HG03558 (cell line): ENCODE data around the gene ASXL2.
"Not testable (repeated sequence)": the region's sequence is repeated elsewhere in the genome, so short reads cannot be mapped to it uniquely, and the experiment has no call there.

Experiments
- ATAC-seq: cut with Tn5 transposase; IDR thresholded peaks from one replicate; pipeline ENCODE4 v1.9.1; 2021; ENCODE audit warnings: moderate number of reproducible peaks; ENCODE audit not compliant: unreplicated experiment; ENCODE audit errors: extremely low read depth

Gene ASXL2

DNA sequence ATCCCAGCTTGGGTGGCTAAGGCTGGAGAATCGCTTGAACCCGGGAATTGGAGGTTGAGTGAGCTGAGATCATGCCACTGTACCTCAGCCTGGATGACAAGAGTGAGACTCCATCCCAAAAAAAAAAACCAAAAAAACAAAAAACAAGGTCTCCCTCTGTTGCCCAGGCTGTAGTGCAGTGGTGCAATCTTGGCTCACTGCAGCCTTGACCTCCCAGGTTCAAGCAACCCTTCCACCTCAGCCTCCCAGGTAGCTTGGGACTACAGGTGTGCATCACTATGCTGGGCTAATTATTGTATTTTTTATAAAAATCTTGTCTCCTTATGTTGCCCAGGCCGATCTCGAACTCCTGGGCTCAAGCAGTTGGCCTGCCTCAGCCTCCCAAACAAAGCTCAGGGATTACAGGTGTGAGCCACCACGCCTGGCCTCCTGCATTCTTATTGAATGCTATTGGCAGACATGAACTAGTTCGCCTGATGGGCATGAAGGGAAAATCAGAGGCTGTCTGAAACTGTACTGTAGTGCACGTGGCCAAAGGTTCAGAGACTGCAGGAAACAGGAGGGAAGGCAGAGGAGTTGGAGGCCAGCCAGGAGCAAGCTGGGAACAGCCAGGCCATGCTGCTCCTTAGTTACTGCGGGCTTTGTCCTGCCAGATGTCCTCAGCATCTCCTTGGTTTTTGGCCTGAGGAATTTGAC, 16.0 kb upstream of the ASXL2 start:
- no peak for ATAC-seq

DNA sequence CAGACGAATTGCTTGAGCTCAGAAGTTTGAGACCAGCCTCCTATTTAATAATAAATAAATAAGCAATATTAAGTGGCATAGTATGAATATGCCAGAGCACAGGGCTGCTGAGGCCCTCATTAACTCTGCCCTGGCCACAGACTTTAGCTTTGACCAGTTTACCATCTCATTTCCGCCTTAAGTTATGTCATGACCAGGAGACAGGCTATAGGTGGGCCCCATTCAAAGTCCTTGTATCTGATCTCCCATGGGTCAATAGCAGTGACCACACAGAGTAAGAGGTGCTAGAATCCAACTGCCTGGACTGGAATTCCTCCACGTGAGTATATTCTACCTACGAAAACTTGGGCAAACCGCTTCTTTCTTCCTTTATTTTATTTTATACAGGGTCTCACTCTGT, 13.4 kb upstream of the ASXL2 start:
- ATAC-seq, result no peak

DNA sequence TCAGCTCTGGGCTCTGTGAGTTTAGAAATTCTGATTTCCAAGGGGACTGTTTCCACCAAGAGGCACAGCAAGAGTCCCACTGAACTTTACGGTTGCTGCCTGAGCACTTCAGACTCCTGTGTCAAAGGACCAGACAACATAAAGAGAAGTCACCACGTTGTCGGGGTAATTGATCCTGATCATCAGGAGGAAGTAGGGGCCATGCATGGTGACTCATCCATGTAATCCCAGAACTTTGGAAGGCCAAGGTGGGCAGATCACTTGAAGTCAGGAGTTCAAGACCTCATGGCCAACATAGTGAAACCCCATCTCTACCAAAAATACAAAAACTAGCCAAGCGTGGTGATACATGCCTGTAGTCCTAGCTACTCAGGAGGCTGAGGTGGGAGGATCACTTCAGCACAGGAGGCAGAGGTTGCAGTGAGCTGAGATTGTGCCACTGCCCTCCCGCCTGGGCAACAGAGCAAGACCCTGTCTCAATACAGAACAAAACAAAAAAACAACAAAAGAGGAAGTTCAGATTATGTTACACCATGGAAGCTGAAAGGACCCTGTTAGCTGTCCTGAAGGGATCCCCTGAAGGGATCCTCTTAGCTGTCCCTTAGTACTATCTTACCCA, 9.4 kb upstream of the ASXL2 start:
- ATAC-seq, result no peak

DNA sequence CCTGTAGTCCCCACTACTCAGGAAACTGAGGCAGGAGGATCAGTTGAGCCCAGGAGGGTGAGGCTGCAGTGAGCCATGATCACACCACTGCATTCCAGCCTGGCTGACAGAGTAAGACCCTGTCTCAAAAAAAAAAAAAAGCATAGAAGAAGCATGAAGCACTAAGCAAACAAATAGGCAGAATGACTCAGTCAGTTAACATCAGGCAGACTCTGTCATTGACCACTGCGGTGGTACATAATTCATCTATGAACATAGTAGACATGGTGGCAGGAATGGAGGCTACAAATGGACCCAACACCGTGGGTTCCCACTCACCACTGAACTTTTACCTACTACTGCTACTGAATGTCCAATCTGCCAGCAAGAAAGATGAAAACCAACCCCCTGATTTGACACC, 7.6 kb upstream of the ASXL2 start:
- no peak for ATAC-seq

DNA sequence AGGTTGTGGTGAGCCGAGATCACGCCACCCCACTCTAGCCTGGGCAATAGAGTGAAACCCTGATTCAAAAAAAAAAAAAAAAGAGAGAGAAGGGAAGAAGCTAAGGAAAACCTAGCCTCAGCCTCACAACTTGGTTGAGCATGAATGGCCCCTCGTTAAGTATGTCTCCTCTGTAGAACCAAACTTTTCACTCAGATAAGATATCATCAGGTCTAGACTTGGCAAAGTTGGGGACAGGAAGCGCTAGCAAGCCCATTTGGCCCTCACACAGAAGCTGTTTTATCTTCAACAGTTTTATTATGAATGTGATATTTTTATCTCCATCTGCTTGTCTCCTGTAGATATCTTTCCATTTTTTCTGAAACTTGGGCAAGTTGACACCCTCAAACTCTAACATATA, 3.5 kb upstream of the ASXL2 start:
- no peak for ATAC-seq

DNA sequence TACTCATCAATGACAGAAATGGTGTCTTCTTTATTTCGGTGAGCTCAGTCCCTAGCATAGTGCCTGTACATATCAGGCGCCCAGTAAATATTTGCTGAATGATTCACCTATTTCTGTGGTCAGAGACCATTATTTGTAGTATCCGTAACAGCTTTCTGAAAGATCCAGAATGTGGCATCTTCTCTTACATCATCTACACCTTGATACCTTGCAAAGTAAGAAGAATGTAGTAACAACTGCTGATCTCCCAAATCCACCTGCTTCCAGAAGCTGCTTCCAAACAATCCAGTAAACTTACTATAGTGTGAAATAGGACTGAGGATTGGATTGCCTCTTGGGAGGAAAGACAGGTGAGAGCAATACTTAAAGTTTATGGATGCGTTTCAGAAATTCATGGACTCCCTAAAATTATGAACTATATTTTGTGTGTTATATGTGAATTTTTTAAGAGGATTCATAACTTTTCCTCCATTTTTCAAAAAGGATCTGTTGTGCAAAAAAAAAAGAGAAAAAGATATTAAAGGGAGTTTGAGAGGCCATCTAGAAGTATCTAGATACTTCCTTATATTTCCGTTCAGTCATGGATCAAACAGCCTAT, 945 bp upstream of the ASXL2 start:
- ATAC-seq, result no peak

DNA sequence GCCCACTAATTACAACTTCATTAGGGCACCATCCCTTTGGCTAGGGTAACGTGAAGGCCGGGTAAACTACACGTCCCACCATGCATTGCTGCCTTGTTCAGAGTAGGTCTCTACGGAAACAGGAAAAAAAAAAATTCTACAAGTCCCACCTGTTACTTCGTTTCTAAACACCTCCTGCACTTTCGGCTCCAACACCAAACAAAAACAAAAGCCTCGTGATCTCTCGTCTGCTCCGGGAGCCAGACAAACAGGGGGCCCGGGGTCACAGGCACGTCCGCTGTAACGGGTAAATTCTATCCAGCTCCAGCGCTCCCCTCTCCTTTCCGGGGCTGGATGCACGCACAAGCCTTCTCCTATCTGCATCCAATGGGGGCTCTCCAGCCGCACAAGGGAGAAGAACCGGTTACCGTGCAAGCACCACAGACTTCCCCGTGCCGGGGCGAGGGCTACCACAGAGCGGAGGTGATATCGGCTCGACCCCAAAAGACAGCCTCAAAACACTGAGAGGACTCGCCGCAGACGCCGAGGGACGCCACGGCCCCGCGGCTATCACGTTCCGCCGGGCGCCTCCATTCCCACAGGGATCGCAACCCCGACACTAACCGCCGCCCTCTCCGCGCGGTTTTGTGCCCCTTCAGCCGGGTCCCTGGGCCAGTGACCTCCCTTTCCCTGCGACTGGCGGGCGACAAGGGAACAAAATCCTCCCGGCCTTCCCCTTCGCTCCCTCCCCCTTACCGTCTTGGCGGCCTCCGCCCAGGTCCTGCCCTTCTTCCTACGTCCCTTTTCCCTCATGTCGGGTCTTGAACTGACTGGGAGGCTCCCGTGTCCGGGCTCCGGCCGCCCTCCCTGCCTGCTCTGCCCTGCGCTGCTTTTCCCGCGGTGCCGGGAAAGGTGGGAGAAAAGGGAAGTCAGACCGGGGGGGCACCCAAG, 591 bp downstream of the ASXL2 start:
- no peak for ATAC-seq

DNA sequence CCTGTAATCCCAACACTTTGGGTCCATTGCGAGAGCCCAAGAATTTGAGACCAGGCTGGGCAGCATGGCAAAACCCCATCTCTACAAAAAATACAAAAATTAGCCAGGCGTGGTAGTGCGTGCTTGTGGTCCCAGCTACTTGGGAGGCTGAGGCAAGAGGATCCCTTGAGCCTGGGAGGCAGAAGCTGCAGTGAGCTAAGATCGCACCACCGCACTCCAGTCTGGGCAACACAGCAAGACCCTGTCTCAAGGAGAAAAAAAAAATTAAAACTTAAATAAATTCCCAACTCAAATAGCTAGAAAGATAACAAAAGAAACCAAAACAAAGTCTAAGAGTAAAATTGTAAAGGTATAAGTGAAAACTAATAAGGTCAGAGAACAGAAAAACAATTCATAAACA, 6.2 kb downstream of the ASXL2 start:
- ATAC-seq, result no peak

DNA sequence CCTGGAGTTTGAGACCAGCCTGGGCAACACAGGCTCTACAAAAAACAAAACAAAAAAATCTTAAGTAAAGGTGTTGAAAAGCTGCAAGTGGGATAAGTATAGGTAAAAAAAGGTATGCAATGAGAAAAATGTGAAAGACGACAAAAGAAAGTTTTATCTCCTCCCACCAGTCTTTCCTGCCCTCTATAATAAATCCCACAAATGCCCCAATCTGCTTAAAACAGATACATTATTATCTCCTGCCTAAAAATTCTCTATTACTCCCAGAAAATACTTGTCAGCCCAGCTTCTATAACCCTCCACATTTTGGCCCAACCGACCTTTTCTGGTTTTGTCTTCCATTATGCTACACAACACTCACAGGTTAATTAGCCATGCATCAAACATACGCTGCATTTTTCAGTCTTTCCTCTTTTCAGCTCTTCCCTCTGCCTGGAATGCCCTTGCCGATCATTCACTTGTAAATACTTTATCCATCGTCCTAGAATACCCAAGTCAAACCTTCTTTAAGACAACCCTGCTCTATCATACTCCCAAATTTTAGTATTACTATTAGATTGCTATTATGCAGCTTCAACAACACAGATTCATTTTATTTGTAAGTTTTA, 10.8 kb downstream of the ASXL2 start:
- no peak for ATAC-seq

DNA sequence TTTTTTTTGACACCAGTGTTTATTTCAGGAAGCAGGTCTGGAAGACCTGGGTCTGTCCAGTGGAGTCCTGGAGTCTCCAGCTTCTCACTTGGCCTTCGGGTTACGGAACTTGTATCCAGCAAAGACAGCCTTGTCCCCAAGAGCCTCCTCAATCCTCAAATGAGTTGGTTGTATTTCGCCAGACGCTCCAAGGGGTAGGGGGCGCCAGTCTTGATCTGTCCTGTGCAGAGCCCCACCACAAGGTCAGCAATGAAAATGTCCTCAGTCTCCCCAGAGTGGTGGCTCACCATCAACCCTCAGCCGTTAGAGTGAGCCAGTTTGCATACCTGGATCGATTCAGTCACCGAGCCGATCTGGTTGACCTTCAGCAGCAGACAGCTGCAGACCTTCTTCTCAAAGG, 21.9 kb downstream of the ASXL2 start:
- ATAC-seq, result no peak

DNA sequence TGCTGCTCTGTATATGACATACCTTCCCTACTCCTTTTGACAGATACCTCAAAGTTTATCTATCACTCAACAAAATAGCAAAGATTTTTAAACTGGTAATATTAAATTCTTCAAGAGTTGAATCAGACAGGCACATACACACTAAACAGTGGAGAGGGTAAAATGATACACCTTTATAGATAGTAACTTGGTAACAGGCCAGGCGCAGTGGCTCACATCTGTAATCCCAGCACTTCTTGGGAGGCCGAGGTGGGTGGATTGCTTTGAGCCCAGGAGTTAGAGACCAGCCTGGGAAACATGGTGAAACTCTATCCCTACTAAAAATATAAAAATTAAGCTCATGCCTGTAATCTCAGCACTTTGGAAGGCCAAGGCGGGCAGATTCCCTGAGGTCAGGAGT, 23.2 kb downstream of the ASXL2 start:
- no peak for ATAC-seq

DNA sequence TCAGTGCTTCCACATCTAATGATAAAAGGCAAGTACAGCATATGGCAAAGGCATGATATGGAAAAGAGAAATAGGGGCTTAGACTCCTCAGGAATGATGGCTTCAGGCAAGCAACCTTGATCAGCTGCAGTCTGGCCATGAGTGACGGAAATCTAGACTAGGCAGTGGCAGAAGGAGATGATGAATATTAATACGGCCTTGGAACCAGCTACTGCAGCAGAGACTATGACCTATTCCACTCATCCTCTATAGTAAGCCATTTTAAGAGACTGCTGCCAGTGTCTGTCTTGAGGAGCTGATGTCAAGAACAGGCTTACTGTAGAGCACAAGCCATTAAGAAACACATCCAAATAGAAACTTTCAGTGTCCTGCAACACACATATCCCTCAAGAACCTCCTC, 23.7 kb downstream of the ASXL2 start:
- ATAC-seq, result no peak

DNA sequence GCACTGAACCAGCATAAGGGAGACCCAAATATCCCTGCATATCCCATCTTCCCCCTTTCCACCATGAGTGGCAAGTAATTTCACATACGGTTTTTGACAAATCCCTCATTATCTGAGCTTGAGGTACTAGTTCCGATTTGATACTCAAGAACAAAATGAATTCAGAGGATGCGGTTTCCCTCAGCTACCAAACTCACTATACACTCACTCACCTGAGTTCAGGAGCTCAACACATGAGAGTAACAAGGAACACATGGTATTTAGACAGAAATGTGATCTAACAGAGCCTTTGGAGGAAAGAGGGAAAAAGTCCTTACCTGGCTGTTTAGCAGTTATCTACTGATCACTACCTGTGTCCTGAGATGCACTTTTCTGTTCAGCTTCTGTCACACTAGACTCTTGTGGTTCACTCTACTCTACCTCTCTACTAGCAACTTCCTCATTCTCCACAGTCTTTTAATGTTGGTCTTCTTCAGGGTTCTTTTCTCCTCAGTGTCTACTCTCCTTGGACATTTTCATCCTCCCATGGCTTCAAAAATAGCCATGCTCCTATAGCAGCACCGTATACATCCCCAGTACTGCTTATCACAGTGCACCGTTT, 25.1 kb downstream of the ASXL2 start:
- ATAC-seq, result no peak

DNA sequence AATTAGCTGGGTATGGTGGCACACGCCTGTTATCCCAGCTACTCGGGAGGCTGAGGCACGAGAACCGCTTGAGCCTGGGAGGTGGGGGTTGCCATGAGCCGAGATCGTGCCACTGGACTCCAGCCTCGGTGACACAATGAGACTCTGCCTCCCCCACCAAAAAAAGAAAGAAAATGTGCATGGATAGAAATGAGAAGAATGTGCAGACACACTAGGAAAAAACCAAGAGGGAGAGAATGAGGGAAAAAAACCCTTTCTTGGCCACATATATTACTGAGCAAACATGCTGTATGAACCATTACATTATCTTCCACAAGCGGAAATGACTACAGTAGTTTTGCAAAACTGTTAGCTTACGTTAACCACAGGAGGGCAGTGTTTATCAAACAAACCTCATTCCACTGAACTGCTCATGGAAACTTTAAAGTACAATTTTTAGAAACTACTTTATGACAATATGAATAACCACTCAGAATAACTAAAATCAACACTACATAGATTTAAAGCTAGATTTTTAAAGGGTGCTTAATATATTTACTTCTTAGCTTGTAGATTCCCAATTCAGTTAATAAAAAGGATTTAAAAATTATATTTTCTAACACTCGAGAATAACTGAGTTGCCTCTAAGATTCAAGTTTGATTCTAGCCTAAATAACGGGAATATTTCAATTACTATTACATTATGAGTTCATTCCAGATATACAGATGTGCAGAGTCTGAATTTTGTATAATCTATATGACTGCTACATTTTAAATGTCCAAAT, 26.4 kb downstream of the ASXL2 start:
- no peak for ATAC-seq

DNA sequence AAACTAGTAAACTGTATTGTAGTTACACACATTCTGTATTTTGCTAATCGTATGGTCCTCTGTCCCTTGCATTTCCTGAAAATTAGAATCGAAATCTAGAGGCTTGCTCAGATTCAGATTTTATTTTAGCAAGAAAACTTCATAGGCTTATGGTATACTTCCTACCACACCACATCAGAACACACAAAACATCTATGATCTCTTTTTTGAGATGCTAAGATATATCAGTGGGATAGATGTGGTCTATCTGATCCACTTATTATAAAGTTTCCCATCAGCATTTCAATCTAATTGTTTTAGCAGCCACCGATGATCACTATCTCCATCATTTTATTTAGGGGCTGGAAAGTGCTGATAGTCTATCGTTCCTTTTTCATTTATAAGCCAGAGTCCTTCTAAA, 27.9 kb downstream of the ASXL2 start:
- not testable (repeated sequence) for ATAC-seq

DNA sequence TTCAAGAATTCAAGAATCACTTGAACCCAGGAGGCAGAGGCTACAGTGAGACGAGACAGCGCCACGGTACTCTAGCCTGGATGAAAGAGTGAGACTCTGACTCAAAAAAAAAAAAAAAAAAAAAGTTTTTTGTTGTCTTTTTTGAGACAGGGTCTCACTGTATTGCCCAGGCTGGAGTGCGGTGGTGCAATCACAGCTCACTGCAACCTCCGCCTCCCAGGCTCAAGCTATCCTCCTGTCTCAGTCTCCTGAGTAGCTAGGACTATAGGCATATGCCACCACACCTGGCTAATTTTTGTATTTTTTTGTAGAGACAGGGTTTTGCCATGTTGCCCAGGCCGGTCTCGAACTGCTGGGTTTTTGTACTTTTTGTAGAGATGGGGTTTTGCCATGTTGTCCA, 28.9 kb downstream of the ASXL2 start:
- ATAC-seq, result not testable (repeated sequence)

DNA sequence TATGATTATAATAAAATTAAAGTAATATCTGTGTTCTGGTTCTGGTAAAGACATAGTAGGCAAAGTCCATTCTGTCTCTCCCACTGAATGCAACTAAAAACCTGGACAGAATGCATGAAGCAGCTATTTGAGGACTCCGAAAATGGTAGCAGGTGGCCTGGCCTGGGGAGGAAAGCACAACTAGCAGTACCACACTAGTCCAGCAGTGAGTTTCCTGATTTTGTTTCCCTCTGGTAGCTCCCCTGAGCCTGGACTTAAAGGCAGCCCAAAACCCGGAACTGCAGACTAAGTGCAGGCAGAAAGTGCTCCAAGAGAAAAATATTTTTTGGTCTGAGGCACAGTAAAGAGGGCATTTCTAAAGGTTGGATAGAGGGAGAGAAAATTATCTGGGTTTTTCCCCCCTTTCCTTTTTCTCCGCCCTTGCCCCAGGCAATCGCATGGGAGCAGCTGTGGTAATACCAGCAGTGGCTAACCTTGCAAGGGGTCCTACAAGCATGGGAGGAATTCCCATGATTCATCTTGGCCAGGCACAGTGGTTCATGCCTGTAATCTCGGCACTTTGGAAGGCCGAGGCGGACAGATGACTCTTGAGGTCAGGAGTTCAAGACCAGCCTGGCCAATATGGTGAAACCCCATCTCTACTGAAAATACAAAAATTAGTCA, 32.3 kb downstream of the ASXL2 start:
- no peak for ATAC-seq

DNA sequence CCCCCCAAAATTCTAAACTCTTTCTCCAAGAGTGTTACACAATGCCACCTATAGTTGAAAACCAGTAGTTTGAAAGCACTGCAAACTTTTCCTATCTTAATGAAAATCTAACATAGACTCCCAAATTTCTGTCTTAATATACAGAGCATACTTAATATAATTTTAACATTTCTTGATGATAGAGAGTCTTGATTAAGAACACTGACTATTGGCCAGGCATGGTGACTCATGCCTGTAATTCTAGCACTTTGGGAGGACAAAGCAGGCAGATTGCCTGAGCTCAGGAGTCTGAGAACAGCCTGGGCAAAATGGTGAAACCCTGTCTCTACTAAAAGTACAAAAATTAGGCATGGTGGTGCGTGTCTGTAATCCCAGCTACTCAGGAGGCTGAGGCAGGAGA, 34.2 kb downstream of the ASXL2 start:
- ATAC-seq, result no peak

DNA sequence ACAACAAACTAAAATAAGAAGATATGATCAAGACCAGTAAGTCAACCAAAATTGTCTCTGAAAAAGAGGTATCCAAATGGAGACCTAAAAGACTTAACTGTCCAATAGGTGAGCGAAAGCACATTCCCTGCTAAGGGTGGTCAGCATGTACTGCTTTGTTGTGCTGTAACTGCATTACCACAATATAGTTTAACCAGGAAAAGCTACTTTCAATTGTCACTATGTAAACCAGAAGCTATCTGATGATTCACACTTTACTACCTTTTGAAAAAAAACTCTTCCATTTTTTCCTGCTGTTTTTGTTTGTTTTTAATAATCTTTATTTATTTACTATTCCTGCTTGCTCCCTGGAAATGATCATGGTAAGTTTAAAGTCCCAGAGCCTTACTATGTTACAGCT, 36.1 kb downstream of the ASXL2 start:
- no peak for ATAC-seq
